H1 (cell line): ENCODE results near the gene MAP4K4.

Source experiments
- BACH1 ChIP-seq: IDR thresholded peaks from 2 replicates; pipeline ENCODE4 v1.6.1; 2012; ENCODE audit warnings: low read length, improper control_type of control experiment
- CHD2 ChIP-seq: IDR thresholded peaks from 2 replicates; pipeline ENCODE4 v1.6.1; 2012; ENCODE audit warnings: low read length, improper control_type of control experiment
- CHD7 ChIP-seq: fragments of 300-600 bp; sonication (generic); IDR thresholded peaks from 2 replicates; pipeline ENCODE4 v1.7.1; 2012; ENCODE audit warnings: low read length, moderate library complexity, mild to moderate bottlenecking, inconsistent platforms; ENCODE audit not compliant: insufficient replicate concordance
- CREB1 ChIP-seq: IDR thresholded peaks from 2 replicates; pipeline ENCODE4 v1.6.1; 2012; ENCODE audit warnings: inconsistent platforms
- EP300 ChIP-seq, 2 experiments: IDR thresholded peaks; 1 replicate in 1 of 2; 2 replicates in 1 of 2; pipeline ENCODE4 v1.6.1; 2011 to 2012; ENCODE audit warnings: low read depth in 2 of 2, low read length in 2 of 2, mild to moderate bottlenecking in 2 of 2, borderline replicate concordance in 1 of 2, inconsistent platforms in 1 of 2, moderate library complexity in 1 of 2
- KDM1A ChIP-seq: fragments of 200-600, 300-600 bp; sonication (generic); IDR thresholded peaks from 2 replicates; pipeline ENCODE4 v1.7.1; 2016; ENCODE audit warnings: mild to moderate bottlenecking, low read length, borderline replicate concordance
- PHF8 ChIP-seq: fragments of 200-600 bp; sonication (generic); conservative IDR thresholded peaks from 2 replicates; pipeline ENCODE4 v1.7.1; 2012; ENCODE audit warnings: low read depth, mild to moderate bottlenecking, inconsistent platforms, low read length, moderate library complexity
- POLR2A ChIP-seq, 2 experiments: IDR thresholded peaks; 1 replicate in 1 of 2; 2 replicates in 1 of 2; pipeline ENCODE4 v1.6.1; 2011; ENCODE audit warnings: low read depth in 2 of 2, low read length in 2 of 2, mild to moderate bottlenecking in 2 of 2; ENCODE audit errors: control extremely low read depth in 1 of 2
- SUZ12 ChIP-seq: fragments of 200-600 bp; sonication (generic); IDR thresholded peaks from 2 replicates; pipeline ENCODE4 v1.6.1; 2012; ENCODE audit warnings: mild to moderate bottlenecking, inconsistent platforms, low read length, moderate library complexity, mixed read lengths
- TBP ChIP-seq: IDR thresholded peaks from 2 replicates; pipeline ENCODE4 v1.6.1; 2011; ENCODE audit warnings: low read depth, low read length, improper control_type of control experiment
- TEAD4 ChIP-seq: IDR thresholded peaks from 2 replicates; pipeline ENCODE4 v1.6.1; 2012; ENCODE audit warnings: low read depth, low read length, inconsistent platforms, mixed read lengths
- TF ChIP-seq, protein P1 (sequence below), 3 experiments: IDR thresholded peaks; 1 replicate in 2 of 3; 2 replicates in 1 of 3; pipeline versions ENCODE4 v1.5.1 to v1.6.1; 2011; ENCODE audit warnings: low read length in 3 of 3, mild to moderate bottlenecking in 3 of 3, inconsistent platforms in 2 of 3, low read depth in 1 of 3, moderate library complexity in 1 of 3; ENCODE audit not compliant: insufficient read depth in 1 of 3; ENCODE audit errors: control extremely low read depth in 1 of 3
- TF ChIP-seq, protein P2 (sequence below): IDR thresholded peaks from 2 replicates; pipeline ENCODE4 v1.6.1; 2012; ENCODE audit warnings: inconsistent platforms

- TF ChIP-seq BACH1 (no peak), POLR2A (IDR thresholded peaks at IDR 0.05; ENCODE audit: control extremely low read depth in 1 of 2, low read depth in 2 of 2, low read length in 2 of 2) (no peak), SUZ12 (no peak), EP300 (IDR thresholded peaks at IDR 0.05; ENCODE audit: borderline replicate concordance in 1 of 2, low read depth in 2 of 2, low read length in 2 of 2) (no peak), TBP (no peak), CHD2 (no peak), TEAD4 (no peak), CREB1 (no peak), PHF8 (no peak), CHD7 (no peak), KDM1A (no peak)
- TF ChIP-seq, protein P1, sequence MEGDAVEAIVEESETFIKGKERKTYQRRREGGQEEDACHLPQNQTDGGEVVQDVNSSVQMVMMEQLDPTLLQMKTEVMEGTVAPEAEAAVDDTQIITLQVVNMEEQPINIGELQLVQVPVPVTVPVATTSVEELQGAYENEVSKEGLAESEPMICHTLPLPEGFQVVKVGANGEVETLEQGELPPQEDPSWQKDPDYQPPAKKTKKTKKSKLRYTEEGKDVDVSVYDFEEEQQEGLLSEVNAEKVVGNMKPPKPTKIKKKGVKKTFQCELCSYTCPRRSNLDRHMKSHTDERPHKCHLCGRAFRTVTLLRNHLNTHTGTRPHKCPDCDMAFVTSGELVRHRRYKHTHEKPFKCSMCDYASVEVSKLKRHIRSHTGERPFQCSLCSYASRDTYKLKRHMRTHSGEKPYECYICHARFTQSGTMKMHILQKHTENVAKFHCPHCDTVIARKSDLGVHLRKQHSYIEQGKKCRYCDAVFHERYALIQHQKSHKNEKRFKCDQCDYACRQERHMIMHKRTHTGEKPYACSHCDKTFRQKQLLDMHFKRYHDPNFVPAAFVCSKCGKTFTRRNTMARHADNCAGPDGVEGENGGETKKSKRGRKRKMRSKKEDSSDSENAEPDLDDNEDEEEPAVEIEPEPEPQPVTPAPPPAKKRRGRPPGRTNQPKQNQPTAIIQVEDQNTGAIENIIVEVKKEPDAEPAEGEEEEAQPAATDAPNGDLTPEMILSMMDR (IDR thresholded peaks at IDR 0.05; ENCODE audit: control extremely low read depth in 1 of 3, insufficient read depth in 1 of 3, low read depth in 1 of 3, low read length in 3 of 3) = no peak
- TF ChIP-seq, protein P2, sequence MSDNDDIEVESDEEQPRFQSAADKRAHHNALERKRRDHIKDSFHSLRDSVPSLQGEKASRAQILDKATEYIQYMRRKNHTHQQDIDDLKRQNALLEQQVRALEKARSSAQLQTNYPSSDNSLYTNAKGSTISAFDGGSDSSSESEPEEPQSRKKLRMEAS = no peak
Observed at GRCh38 chr2:101833890-101834523, 136.5 kb downstream of the MAP4K4 start.
